Stimulated activated naive CD4-positive, alpha-beta T cell (primary cell): ENCODE measurements around the gene UCN2.
"Not testable (repeated sequence)": the region's sequence is repeated elsewhere in the genome, so short reads cannot be mapped to it uniquely, and the experiment has no call there.

Experiments
- DNase-seq, 6 experiments: peaks; one replicate each; lab custom pipeline; 2025; lab: John Stamatoyannopoulos, UW

The UCN2 gene

DNA sequence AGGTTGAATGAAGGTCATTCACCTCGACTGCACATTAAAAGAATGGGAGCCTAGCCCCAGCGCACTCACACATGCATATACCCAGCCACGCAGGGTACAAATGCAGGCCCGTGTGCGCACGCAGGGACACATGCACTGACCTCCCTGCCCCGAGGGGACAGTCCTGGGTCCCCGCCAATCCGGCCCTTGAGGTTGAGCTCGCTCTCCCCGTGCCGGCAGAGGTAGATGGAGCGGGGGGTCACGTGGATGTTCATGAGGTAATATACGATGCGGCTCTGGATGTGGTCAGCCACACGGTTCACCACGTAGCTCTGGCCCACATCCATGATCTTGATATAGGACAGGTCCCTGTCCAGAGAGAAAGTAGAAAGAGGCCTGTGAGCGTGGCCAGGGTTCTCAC, 27.5 kb downstream of the UCN2 start:
- no peak for DNase-seq

DNA sequence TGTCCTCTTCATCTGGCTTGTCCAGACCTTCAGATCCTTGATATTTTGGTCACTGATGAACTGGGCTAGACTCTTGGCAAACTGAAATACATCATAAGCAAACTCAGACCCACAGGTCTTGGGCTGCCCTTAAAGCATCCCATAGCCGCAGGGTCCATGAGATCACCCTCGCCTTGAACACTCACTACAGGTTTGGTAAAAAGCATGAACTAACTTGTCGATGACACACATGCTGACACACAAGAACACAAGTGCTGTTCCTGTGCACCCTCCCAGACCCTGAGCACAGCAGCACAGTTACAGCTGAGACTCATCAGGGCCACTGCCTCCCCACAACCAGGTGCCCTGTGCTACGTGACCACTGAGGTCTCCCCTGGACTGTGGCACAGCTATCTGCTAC, 28.0 kb downstream of the UCN2 start:
- DNase-seq, result no peak

GRCh38 chr3:48532977-48533337, 30.6 kb downstream of the UCN2 start:
- DNase-seq, result no peak

- DNase-seq, result no peak
These were observed 31.2 kb downstream of the UCN2 start for GRCh38 chr3:48532271-48532976.

GRCh38 chr3:48530701-48531100, 32.9 kb downstream of the UCN2 start:
- DNase-seq, result not testable (repeated sequence)

GRCh38 chr3:48528754-48529153, 34.8 kb downstream of the UCN2 start:
- DNase-seq, result no peak

DNA sequence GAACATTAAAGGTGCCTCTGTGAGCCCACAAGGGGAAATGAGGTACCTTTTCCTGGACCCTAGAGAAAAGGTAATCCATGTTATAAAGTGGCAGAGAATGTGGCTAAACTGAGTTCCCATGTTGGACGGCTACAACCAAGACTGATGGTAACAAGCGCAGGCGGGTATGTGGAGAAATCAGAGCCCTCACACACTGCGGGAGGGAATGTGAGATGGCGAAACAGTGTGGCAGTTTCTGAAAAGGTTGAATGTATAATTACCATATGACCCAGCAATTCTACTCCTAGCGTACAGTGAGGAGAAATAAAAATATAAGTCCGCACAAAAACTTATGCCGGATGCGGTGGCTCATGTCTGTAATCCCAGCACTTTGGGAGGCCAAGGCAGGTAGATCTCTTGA, 35.5 kb downstream of the UCN2 start:
- no peak for DNase-seq

DNA sequence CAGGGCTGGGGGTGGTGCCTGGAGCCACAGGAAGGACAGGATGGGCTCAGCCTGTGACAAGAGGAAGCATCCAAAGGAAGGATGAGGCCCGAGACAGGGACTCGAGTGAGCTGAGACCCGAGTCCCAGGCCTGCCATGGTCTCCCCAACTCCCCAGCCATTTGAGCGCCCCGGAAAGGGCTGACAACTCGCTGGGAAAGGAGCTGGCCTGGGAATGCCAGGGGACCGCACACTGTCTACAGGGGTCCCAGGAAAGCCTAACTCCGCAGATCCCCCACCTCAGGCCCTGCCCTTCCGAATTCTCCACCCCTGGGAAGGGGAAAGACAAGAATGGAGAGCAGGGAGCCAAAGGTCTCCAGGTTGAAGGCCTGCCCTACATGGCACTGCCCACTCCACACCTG, 38.6 kb downstream of the UCN2 start:
- no peak for DNase-seq

DNA sequence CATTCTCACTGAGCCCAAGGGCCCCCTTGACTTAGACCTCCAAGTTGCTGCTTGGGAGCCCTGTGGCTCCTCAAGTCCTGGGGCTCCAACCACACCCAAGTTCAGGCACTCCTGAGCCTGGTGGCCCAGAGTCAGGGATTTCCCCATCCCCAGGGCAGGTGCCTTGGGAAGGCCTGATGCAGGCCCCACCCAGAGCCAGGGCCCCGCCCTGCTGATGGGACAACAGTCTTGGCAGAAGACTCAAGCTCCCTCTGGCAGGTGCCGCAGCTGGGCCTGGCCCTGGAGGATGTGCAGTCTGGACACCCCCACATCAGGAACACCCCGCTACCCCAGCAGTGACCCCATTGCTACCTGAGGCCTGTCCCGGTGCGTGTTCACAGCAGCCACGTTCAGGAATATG, 41.9 kb downstream of the UCN2 start:
- DNase-seq, result no peak

- no peak for DNase-seq
These were observed 44.3 kb downstream of the UCN2 start for GRCh38 chr3:48519277-48519643.

- DNase-seq, result peak in 1 of 6 experiments; percentile 15
These were observed 44.8 kb downstream of the UCN2 start for GRCh38 chr3:48518638-48519276.

DNA sequence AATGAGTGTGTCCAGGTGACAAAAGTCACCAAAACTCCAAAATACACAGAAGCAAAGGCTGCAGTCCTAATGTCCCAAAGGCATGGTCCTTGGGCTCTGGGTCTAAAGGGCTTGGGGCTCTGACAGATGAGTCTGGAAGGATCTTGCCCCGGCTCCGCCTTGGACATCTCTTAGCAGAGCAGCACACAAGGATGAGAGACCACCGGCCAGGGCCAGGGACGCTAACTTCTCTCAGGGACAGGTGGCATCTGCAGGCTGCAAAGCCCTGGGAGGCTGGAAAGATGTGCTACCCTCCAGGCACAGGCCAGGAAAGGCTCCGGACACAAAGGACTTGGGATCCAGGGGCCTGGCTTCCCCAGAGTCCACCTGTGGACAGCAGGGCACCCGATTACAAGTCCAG, 45.5 kb downstream of the UCN2 start:
- DNase-seq, result no peak

DNA sequence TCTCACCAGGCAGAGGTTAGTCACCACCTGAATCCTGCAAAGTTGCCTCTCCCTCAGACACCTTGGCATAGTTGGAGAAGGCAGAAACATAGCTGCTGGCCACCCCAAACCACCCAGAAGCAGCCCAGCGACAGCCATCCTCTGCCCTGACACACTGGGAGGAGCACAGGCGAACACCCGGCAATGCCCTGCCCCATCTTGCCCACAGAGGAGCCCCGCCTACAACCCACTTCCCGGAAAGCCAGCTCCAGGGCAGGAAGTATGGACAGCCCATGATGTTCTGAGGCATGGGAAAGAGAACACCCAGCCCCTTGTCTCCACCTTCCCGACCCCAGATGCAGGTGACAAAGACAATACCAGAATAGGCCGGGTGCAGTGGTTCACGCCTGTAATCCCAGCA, 47.0 kb downstream of the UCN2 start:
- DNase-seq, result peak in 1 of 6 experiments; percentile 13

GRCh38 chr3:48514431-48515227, 49.0 kb downstream of the UCN2 start:
- DNase-seq, result peak in 3 of 6 experiments; percentile 29 to 61 (median 51)
